Measurements from ENCODE around the gene ERCC4.

The ERCC4 gene

GRCh38 chr16:13909872-13910303 is 10.1 kb upstream of the ERCC4 start:
- in situ Hi-C loops (cut with HindIII; ENCODE audit: low sequenced_read_pairs), result no loop called here

- in situ Hi-C loops (cut with HindIII; ENCODE audit: low sequenced_read_pairs), result no loop called here
These were observed 8.6 kb upstream of the ERCC4 start for GRCh38 chr16:13911306-13911705.

GRCh38 chr16:13911871-13912270 is 8.1 kb upstream of the ERCC4 start:
- in situ Hi-C loops (cut with HindIII; ENCODE audit: low sequenced_read_pairs), result no loop called here

- in situ Hi-C loops (cut with HindIII; ENCODE audit: low sequenced_read_pairs), result no loop called here
These were observed 7.1 kb upstream of the ERCC4 start for GRCh38 chr16:13912891-13913290.

GRCh38 chr16:13913374-13914292 is 6.3 kb upstream of the ERCC4 start:
- in situ Hi-C loops (cut with HindIII; ENCODE audit: low sequenced_read_pairs), result no loop called here

GRCh38 chr16:13915033-13915635 is 4.8 kb upstream of the ERCC4 start:
- in situ Hi-C loops (cut with HindIII; ENCODE audit: low sequenced_read_pairs), result no loop called here

- in situ Hi-C loops (cut with HindIII; ENCODE audit: low sequenced_read_pairs), result no loop called here
These were observed 648 bp upstream of the ERCC4 start for GRCh38 chr16:13919330-13919682.

GRCh38 chr16:13920510-13920818 is 510 bp downstream of the ERCC4 start:
- in situ Hi-C loops (cut with HindIII; ENCODE audit: low sequenced_read_pairs), result no loop called here

GRCh38 chr16:13921328-13921727 is 1.4 kb downstream of the ERCC4 start:
- in situ Hi-C loops (cut with HindIII; ENCODE audit: low sequenced_read_pairs), result no loop called here

GRCh38 chr16:13923703-13924298 is 3.8 kb downstream of the ERCC4 start:
- in situ Hi-C loops (cut with HindIII; ENCODE audit: low sequenced_read_pairs), result no loop called here

GRCh38 chr16:13926464-13926863 is 6.5 kb downstream of the ERCC4 start:
- in situ Hi-C loops (cut with HindIII; ENCODE audit: low sequenced_read_pairs), result loop anchor here (25.0 kb wide), 2 partner anchors 161 to 261 kb away; no protein-coding TSS in a partner anchor

- in situ Hi-C loops (cut with HindIII; ENCODE audit: low sequenced_read_pairs), result loop anchor here (25.0 kb wide), 2 partner anchors 160 to 260 kb away; no protein-coding TSS in a partner anchor
These were observed 6.9 kb downstream of the ERCC4 start for GRCh38 chr16:13926891-13927290.

- in situ Hi-C loops (cut with HindIII; ENCODE audit: low sequenced_read_pairs), result loop anchor here (25.0 kb wide), 2 partner anchors 159 to 259 kb away; no protein-coding TSS in a partner anchor
These were observed 8.7 kb downstream of the ERCC4 start for GRCh38 chr16:13928646-13929045.

GRCh38 chr16:13931845-13932244 is 11.9 kb downstream of the ERCC4 start:
- in situ Hi-C loops (cut with HindIII; ENCODE audit: low sequenced_read_pairs), result loop anchor here (25.0 kb wide), 2 partner anchors 155 to 255 kb away; no protein-coding TSS in a partner anchor

- in situ Hi-C loops (cut with HindIII; ENCODE audit: low sequenced_read_pairs), result loop anchor here (25.0 kb wide), 2 partner anchors 152 to 252 kb away; no protein-coding TSS in a partner anchor
These were observed 15.5 kb downstream of the ERCC4 start for GRCh38 chr16:13935408-13935807.

GRCh38 chr16:13936155-13936554 is 16.2 kb downstream of the ERCC4 start:
- in situ Hi-C loops (cut with HindIII; ENCODE audit: low sequenced_read_pairs), result loop anchor here (25.0 kb wide), 2 partner anchors 151 to 251 kb away; no protein-coding TSS in a partner anchor

GRCh38 chr16:13936596-13937081 is 16.7 kb downstream of the ERCC4 start:
- in situ Hi-C loops (cut with HindIII; ENCODE audit: low sequenced_read_pairs), result loop anchor here (25.0 kb wide), 2 partner anchors 151 to 251 kb away; no protein-coding TSS in a partner anchor

- in situ Hi-C loops (cut with HindIII; ENCODE audit: low sequenced_read_pairs), result loop anchor here (25.0 kb wide), 2 partner anchors 150 to 250 kb away; no protein-coding TSS in a partner anchor
These were observed 17.5 kb downstream of the ERCC4 start for GRCh38 chr16:13937411-13937810.

- in situ Hi-C loops (cut with HindIII; ENCODE audit: low sequenced_read_pairs), result loop anchor here (25.0 kb wide), 2 partner anchors 149 to 249 kb away; no protein-coding TSS in a partner anchor
These were observed 18.5 kb downstream of the ERCC4 start for GRCh38 chr16:13938480-13938879.

GRCh38 chr16:13939821-13940220 is 19.9 kb downstream of the ERCC4 start:
- in situ Hi-C loops (cut with HindIII; ENCODE audit: low sequenced_read_pairs), result loop anchor here (25.0 kb wide), 2 partner anchors 147 to 247 kb away; no protein-coding TSS in a partner anchor

- in situ Hi-C loops (cut with HindIII; ENCODE audit: low sequenced_read_pairs), result loop anchor here (25.0 kb wide), 2 partner anchors 147 to 247 kb away; no protein-coding TSS in a partner anchor
These were observed 20.5 kb downstream of the ERCC4 start for GRCh38 chr16:13940397-13940933.

Measured in DLD1 (cell line).